Fibroblast of pulmonary artery (primary cell): ENCODE measurements around the gene ADAMTSL2.

Experiments used
- DNase-seq: peaks from one replicate; pipeline ENCODE4 v3.0.0-alpha.2; 2010; ENCODE audit warnings: low read depth
- H3K4me3 ChIP-seq: replicated peaks from 2 replicates; pipeline ENCODE4 v1.5.1; 2011; ENCODE audit warnings: low read depth, mild to moderate bottlenecking, control low read depth, low read length, moderate library complexity
- TF ChIP-seq, protein P1 (sequence below): IDR thresholded peaks from 2 replicates; pipeline ENCODE4 v1.5.1; 2011; ENCODE audit warnings: mild to moderate bottlenecking, control low read depth, low read length, inconsistent platforms; ENCODE audit errors: missing control alignments

ADAMTSL2 gene

GRCh38 chr9:133581513-133582343, 47.2 kb downstream of the ADAMTSL2 start:
- no peak overlapping the region for H3K4me3 ChIP-seq
- peak; percentile 99 for DNase-seq
- TF ChIP-seq, protein P1, sequence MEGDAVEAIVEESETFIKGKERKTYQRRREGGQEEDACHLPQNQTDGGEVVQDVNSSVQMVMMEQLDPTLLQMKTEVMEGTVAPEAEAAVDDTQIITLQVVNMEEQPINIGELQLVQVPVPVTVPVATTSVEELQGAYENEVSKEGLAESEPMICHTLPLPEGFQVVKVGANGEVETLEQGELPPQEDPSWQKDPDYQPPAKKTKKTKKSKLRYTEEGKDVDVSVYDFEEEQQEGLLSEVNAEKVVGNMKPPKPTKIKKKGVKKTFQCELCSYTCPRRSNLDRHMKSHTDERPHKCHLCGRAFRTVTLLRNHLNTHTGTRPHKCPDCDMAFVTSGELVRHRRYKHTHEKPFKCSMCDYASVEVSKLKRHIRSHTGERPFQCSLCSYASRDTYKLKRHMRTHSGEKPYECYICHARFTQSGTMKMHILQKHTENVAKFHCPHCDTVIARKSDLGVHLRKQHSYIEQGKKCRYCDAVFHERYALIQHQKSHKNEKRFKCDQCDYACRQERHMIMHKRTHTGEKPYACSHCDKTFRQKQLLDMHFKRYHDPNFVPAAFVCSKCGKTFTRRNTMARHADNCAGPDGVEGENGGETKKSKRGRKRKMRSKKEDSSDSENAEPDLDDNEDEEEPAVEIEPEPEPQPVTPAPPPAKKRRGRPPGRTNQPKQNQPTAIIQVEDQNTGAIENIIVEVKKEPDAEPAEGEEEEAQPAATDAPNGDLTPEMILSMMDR, result no peak

- no peak overlapping the region for H3K4me3 ChIP-seq
- no peak for DNase-seq
- TF ChIP-seq, protein P1, result no peak
Observed at GRCh38 chr9:133582501-133583045, 48.1 kb downstream of the ADAMTSL2 start.

- TF ChIP-seq, protein P1, result no peak
- DNase-seq, result no peak
- no peak overlapping the region for H3K4me3 ChIP-seq
Observed at GRCh38 chr9:133583111-133583510, 48.6 kb downstream of the ADAMTSL2 start.

DNA sequence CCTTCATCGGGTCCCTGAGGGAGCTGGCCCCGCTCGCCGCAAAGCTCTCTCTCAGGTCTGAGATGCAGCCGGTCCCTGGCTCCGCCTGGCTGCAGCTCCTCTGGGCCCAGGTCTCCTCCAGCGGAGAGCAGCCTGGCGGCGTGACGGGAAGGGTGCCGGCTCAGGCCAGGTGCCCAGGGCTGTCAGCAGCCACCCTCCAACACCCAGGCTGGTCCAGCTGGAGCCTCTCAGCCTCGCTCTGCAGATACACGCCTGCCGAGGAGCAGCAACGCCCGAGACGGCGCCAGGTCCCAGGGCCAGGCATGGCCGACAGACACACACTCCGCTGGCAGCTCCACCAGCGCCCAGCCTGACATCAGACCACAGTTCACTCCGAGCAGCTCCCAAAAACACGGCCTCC, 49.1 kb downstream of the ADAMTSL2 start:
- H3K4me3 ChIP-seq, result no peak overlapping the region
- TF ChIP-seq, protein P1, result no peak
- no peak for DNase-seq

- DNase-seq, result no peak
- H3K4me3 ChIP-seq, result no peak overlapping the region
- TF ChIP-seq, protein P1, result no peak
Observed at GRCh38 chr9:133584167-133584558, 49.7 kb downstream of the ADAMTSL2 start.

DNA sequence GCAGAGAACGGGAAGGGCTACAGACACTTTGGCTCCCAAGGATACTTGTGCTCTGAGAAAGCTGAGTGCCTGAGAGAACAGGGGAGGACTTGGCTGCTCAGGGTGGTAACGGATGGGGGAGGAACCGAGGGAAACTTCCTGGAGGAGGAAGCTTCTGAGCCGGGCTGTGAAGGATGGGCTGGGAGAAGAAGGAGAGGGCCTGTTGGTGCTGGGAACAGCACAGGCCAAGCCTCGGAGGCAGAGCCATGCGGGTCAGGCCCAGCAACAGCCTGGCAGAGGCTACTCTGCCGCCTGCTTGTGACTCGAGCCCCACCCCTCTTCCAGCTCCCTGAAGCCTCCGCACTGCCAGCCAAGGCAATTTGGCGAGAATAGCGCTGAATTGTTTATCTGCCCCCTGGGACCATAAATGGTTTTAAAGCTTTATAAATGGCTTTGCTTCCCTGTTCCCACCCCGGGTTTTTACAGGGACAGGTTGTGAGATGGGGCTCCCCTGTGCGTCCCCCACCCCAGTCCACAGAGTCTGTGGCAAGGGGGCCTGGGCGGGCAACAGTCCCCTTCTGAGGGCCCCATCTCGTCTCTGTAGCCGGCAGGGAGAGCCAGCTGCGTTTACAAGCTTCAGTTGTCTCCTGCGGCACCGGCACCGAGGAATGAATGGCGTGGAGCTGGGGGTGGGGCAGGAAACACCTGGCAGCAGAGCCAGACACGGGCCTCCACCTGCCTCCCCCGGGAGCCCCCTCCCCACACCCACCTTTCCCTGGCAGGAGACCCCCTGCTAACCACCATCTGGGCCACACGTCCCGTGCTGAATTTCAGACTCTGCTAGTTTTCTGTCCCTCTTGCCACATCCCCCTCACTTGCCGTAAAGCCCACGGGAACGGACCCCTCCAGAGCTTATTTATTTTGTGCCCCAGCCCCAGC, 50.3 kb downstream of the ADAMTSL2 start:
- peak; percentile 44 for DNase-seq
- H3K4me3 ChIP-seq, result no peak overlapping the region

More for the DNA sequence above, 50.3 kb downstream of the ADAMTSL2 start:
- TF ChIP-seq, protein P1, result no peak
